ENCODE data around the gene FADS2.

FADS2 gene

DNA sequence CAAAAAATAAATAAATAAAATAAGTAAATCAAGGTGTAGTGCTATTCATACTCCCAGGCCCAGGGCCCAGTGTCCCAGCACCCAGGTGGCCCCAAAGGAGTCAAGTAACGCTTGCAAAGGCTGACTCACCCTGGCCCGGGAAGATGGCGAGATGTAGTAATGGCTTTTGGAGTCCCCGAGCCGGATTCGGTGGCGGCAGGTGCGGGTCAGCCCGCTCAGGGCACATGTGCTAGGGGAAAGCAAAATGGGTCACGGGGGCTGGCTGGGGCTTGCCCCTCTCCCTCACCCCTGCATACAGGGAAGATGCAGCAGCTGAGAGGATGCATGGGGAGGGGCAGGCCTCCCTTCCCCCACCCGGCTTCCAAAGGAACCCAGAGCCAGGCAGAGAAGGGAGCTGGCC is 74.2 kb downstream of the FADS2 start:
- TF ChIP-seq, protein P1, sequence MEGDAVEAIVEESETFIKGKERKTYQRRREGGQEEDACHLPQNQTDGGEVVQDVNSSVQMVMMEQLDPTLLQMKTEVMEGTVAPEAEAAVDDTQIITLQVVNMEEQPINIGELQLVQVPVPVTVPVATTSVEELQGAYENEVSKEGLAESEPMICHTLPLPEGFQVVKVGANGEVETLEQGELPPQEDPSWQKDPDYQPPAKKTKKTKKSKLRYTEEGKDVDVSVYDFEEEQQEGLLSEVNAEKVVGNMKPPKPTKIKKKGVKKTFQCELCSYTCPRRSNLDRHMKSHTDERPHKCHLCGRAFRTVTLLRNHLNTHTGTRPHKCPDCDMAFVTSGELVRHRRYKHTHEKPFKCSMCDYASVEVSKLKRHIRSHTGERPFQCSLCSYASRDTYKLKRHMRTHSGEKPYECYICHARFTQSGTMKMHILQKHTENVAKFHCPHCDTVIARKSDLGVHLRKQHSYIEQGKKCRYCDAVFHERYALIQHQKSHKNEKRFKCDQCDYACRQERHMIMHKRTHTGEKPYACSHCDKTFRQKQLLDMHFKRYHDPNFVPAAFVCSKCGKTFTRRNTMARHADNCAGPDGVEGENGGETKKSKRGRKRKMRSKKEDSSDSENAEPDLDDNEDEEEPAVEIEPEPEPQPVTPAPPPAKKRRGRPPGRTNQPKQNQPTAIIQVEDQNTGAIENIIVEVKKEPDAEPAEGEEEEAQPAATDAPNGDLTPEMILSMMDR (IDR thresholded peaks at IDR 0.05; ENCODE audit: insufficient read depth, low read length, poor library complexity, severe bottlenecking): no peak
- no peaks in the 10 kb centered on the region for H3K36me3 ChIP-seq (ENCODE audit: control insufficient read depth, insufficient read depth, low read length)
- no peak overlapping the region for H3K4me3 ChIP-seq (replicated peaks; ENCODE audit: low read depth, low read length)
- no peak for DNase-seq (ENCODE audit: extremely low read depth, insufficient read length)
- H3K27me3 ChIP-seq (replicated peaks; ENCODE audit: control insufficient read depth, insufficient read depth, low read length): peaks cover 1% of the 10 kb centered on the region; the same call in 1 of the 2 replicates

DNA sequence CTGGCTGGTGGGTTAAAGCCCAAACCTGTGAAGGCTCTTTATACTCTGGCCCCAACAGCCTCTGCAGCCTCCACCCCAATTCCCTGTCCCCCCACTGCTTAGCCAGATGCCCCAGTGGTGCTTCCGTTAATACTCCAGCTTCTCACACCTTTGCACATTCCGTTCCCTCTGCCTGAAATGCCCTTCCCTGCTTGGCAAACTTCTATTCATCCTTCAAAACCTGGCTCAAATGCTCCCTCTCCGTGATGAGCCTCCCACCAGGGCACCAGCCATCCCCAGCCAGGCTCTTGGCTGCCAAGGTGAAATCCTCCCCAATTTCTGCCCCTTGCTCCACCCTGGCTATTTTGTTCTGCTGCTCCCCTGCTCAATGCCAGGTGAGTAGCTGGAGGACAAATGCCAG is 75.7 kb downstream of the FADS2 start:
- Histone ChIP-seq H3K27me3 (replicated peaks; ENCODE audit: control insufficient read depth, insufficient read depth, low read length) (peaks cover 1% of the 10 kb centered on the region; the same call in 1 of the 2 replicates), H3K36me3 (ENCODE audit: control insufficient read depth, insufficient read depth, low read length) (no peaks in the 10 kb centered on the region), H3K4me3 (replicated peaks; ENCODE audit: low read depth, low read length) (no peak overlapping the region)
- no peak for DNase-seq (ENCODE audit: extremely low read depth, insufficient read length)
- TF ChIP-seq, protein P1 (IDR thresholded peaks at IDR 0.05; ENCODE audit: insufficient read depth, low read length, poor library complexity, severe bottlenecking): no peak

DNA sequence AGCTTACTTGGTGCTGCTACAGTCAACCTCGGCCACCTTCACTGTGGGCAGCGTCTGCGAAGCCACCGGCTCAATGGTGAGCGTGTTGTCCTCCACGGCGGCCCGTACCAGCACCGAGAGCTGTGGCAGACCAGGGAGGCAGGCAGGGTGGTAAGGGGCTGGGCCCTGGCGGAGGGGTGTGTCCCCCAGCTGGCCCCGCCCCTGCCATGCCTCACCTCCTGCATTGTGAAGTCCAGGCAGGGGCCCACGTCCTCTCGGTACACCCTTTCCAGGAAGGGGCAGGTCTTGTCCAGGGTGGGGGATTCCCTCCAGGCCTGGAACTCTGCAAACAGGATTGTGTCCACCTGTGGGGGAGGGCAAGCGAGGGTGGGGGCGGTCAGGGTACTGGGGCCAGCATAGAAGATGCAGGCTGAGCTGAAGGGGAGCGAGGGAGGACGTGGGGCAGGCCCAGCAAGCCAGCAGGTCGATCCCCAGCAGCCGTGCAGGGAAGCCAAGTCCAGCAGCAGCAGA is 76.5 kb downstream of the FADS2 start:
- Histone ChIP-seq H3K27me3 (replicated peaks; ENCODE audit: control insufficient read depth, insufficient read depth, low read length) (peaks cover 1% of the 10 kb centered on the region; the same call in 1 of the 2 replicates), H3K36me3 (ENCODE audit: control insufficient read depth, insufficient read depth, low read length) (no peaks in the 10 kb centered on the region), H3K4me3 (replicated peaks; ENCODE audit: low read depth, low read length) (no peak overlapping the region)
- DNase-seq (ENCODE audit: extremely low read depth, insufficient read length): no peak
- TF ChIP-seq, protein P1 (IDR thresholded peaks at IDR 0.05; ENCODE audit: insufficient read depth, low read length, poor library complexity, severe bottlenecking): no peak

DNA sequence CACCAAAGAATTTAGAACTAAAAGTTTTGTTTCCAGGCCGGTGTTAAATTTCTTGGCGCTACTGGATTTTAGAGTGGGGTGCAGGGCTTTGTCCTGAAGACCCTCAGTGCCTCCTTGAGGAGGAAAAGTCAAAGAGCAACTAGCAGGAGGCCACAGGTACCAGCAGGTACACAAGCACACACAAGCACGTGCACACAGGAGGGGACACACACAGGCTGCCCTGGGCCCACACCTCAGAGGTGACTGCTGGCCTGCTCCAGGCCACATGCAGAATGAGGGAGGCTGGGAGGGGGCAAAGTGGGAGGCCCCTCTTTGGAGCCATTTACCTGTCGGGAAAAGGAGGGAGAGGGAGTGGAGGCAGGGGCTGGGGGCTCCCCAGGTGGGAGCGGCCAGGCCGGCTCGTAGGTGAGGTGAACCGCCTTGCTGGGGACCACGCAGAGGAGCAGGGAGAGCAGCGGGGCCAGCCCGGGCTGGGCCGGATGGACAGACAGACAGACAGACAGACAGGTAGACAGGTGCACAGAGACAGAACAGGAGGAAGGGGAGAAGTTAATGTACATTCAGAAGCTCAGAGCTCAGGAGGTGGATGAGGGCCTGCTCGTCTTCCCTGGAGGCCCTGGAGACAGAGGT is 77.1 kb downstream of the FADS2 start:
- no peaks in the 10 kb centered on the region for H3K36me3 ChIP-seq (ENCODE audit: control insufficient read depth, insufficient read depth, low read length)
- no peak for DNase-seq (ENCODE audit: extremely low read depth, insufficient read length)
- TF ChIP-seq, protein P1 (IDR thresholded peaks at IDR 0.05; ENCODE audit: insufficient read depth, low read length, poor library complexity, severe bottlenecking): no peak
- peaks cover 1% of the 10 kb centered on the region; the same call in 1 of the 2 replicates for H3K27me3 ChIP-seq (replicated peaks; ENCODE audit: control insufficient read depth, insufficient read depth, low read length)
- no peak overlapping the region for H3K4me3 ChIP-seq (replicated peaks; ENCODE audit: low read depth, low read length)

DNA sequence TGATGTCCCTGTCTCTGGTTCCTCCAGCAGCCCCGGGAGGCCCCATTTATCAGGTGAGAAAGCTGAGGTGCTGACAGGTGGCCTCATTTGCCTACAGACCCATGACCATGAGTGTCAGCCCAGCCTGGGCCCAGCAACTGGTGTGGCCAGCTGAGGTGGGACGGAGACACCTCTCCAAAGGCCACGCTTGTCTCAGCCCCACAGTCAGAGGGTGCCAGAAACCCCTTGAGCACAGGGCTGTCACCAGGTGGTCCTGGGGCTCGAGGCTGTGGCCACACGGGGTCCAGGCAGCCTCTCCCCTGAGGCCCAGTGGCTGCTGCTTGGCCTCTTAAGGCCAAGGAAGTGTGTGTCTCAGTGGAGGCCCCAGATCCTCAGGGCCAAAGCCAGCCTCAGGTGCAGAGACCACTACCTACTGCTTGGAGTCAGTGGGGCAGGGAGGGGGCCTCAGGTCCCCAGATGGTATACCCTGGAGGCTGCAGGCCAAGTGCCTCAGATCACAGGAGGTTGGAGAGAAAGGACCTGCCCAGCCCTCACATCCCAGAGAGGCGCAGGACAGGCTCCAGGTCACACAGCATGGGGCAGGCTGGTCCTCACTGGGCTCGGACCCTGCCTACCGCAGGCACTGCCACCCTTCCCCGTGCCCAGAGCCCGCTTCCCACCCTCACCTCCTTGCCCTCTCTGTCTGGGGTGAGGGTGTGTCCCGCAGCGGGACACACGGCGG is 77.9 kb downstream of the FADS2 start:
- TF ChIP-seq, protein P1 (IDR thresholded peaks at IDR 0.05; ENCODE audit: insufficient read depth, low read length, poor library complexity, severe bottlenecking): no peak
- no peaks in the 10 kb centered on the region for H3K36me3 ChIP-seq (ENCODE audit: control insufficient read depth, insufficient read depth, low read length)
- no peak overlapping the region for H3K4me3 ChIP-seq (replicated peaks; ENCODE audit: low read depth, low read length)
- DNase-seq (ENCODE audit: extremely low read depth, insufficient read length): no peak
- H3K27me3 ChIP-seq (replicated peaks; ENCODE audit: control insufficient read depth, insufficient read depth, low read length): no peaks in the 10 kb centered on the region; the same call in 1 of the 2 replicates

All from GM06990 (cell line).